Omental fat pad (tissue), 4 donors: ENCODE results near the gene CCT7. TPM values are rescaled to one million over a fixed set of nuclear protein-coding genes. Genes with fewer than 3 reads are reported as not detected.

Source experiments
- ATAC-seq: fragments of 150-250 bp; one replicate; pipeline ENCODE4 v1.9.1; 2016; ENCODE audit warnings: mild to moderate bottlenecking, moderate library complexity; ENCODE audit not compliant: low FRiP score
- DNase-seq: peaks from one replicate; pipeline ENCODE4 v3.0.0-alpha.2; 2019; ENCODE audit warnings: low spot score
- CTCF ChIP-seq, 3 donors: fragments of 450-650 bp; IDR thresholded peaks; one replicate each; pipeline ENCODE4 v1.5.1; 2016 to 2017; ENCODE audit warnings: antibody characterized with exemption in 3 of 3, mild to moderate bottlenecking in 3 of 3, moderate library complexity in 2 of 3
- total RNA-seq, 4 donors: library from RNA; depleted of rRNA; stranded (reverse); fragments of >200 nt; gene quantifications; one replicate each; pipeline ENCODE4 v1.1.0, GENCODE V29; 2016

The CCT7 gene
- total RNA-seq, 4 donors from 2014 or later: 187 to 208 (median 202) TPM

- ATAC-seq (peak; percentile 13), DNase-seq (no peak)
- TF ChIP-seq CTCF (IDR thresholded peaks at IDR 0.05): no peak
Observed at GRCh38 chr2:73268830-73269685, 35.0 kb downstream of the CCT7 start.

- no peak for ATAC-seq
- no peak for TF ChIP-seq CTCF (IDR thresholded peaks at IDR 0.05)
- no peak for DNase-seq
Observed at GRCh38 chr2:73269686-73270465, 35.8 kb downstream of the CCT7 start.

- DNase-seq (no peak), ATAC-seq (no peak)
- TF ChIP-seq CTCF (IDR thresholded peaks at IDR 0.05): no peak
Observed at GRCh38 chr2:73272270-73272669, 38.2 kb downstream of the CCT7 start.

- ATAC-seq (no peak), DNase-seq (no peak)
- no peak for TF ChIP-seq CTCF (IDR thresholded peaks at IDR 0.05)
Observed at GRCh38 chr2:73279852-73280251, 45.7 kb downstream of the CCT7 start.

- ATAC-seq (no peak), DNase-seq (no peak)
- no peak for TF ChIP-seq CTCF (IDR thresholded peaks at IDR 0.05)
Observed at GRCh38 chr2:73281244-73281643, 47.1 kb downstream of the CCT7 start.

GRCh38 chr2:73282924-73283544 lies 48.9 kb downstream of the CCT7 start:
- TF ChIP-seq CTCF (IDR thresholded peaks at IDR 0.05): no peak
- DNase-seq (no peak), ATAC-seq (no peak)
